Stimulated activated CD4-positive, alpha-beta T cell treated with anti-CD3 and anti-CD28 coated beads, Interleukin-15, amount 100 ng/mL, for 48 hours (primary cell): ENCODE results near the gene ERICH6B.

ENCODE experiments used
- DNase-seq, 2 donors: peaks; one replicate each; pipeline ENCODE4 v3.0.0-alpha.2; 2020; ENCODE audit warnings: low read depth in 2 of 2

Gene ERICH6B

DNA sequence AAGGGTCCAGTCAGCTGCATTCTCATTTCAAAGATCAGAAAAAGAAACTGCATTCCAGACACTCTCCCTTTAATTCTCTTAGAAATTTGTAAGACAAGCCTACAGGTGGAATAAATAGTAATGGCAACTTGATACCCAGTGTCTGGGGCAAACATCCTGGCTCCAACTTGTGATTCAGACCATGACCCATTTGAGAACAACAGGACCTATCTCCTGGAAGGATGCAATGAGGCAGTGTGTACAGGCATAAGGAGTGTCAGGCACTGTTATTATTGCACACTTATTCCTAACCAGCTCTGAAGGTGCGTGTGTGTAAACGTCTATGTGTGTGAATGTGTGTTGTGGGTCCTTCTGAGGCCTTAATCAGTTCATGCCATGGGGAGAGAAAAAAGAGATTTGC is 13.9 kb downstream of the ERICH6B start:
- no peak for DNase-seq

DNA sequence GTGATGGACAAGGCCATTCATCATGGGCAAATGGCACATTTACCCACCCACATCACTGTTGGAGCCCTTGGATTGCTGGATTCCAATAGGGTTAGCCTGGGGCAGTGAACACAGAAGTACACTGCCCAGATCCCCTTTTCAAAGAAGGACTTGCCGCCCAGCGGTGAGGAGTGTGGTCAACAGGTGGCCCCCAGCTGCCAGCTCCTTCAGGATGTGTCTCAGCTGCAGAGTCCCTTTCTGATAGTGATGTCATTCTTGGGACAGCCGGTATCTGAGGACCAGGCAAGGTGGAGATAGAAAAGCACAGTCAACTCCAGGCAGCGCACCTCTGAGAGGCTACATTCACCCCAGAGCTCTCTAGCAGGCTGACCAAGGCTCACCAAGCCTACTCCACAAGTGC is 16.9 kb downstream of the ERICH6B start:
- no peak for DNase-seq

DNA sequence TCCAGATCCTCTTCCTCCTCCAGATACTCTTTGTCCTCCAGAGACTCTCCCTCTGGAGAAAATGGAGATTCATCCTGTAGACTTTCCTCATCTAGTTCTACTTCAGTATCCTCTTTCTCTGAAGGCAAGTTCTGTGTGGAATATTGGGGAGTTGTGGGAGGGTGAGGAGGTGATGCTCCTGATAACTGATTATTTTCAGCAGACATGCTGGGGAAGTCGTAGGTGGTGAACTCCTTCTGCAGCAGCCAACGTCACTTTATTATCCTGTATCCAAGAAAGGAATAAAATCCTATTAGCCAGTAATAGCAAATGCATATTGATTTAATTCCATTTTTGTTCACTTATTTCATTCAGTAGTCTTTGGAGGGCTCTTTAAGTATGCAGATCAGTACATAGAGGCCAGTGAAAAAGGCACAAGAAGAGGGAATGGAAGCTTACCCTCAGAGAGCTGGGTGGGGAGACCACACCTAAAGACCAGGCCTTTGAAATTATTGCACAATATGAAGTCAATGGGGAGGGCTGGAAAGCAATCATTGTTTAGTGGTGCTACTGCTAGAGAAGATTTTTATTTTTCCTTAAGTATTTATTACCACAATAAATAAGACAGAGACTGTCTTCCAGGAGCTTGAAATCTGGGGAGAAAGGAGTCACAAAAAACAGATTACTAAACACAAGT is 18.6 kb downstream of the ERICH6B start:
- DNase-seq, result no peak

DNA sequence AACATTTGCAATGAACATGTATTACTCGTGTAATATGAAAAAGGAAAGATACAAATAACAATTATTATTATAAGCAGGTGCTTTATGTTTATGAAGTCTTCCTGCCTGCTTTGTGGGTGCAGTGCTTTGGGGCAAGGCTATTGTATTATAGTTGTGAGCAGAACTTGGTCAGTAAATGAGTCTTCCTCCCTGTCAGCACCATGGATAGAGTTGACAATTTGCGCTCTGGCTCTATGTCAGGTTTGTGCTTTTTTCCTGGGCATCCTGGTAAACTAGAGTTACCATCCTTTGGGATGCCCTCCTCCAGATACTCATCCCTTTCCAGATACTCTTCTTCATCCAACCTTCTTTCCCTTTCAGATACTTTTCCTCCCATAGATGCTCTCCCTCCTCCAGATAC is 19.6 kb downstream of the ERICH6B start:
- no peak for DNase-seq

DNA sequence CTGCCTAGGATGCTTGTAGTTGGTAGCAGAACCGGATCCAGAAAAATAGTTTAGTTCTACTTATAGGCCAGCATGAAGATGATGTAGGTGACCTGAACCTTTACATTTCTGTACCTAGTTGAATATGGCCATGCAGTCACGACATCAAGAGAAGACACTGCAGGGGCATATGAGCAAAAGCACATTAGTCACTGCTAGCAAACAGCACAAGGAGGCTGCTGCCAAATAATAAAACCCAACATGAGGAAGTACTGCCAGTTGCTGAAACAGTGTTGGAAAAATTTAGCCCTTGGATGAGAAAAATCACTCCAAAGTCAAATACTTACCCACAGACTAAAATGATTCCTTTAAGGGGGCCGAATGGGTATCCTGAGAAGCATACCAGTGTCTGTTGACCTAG is 20.8 kb downstream of the ERICH6B start:
- DNase-seq, result no peak

DNA sequence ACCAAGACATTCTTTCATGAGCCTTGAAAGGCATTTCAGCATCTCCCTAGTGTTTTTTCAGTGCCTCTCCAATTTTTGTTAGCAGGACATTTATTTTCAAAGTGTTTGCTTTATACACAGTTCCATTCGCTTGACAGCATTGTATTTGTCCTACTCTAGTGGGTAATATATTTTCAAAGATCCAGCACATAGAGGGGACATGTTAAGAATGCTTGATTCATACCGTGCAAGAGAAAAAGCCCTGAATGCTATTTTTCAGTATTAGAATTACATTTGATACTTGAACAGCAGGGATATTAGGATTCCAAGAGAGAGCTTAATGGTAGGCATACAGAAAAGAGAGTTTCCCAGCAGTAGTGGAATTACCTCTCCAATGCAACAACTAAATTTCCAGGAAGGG is 21.3 kb downstream of the ERICH6B start:
- no peak for DNase-seq

DNA sequence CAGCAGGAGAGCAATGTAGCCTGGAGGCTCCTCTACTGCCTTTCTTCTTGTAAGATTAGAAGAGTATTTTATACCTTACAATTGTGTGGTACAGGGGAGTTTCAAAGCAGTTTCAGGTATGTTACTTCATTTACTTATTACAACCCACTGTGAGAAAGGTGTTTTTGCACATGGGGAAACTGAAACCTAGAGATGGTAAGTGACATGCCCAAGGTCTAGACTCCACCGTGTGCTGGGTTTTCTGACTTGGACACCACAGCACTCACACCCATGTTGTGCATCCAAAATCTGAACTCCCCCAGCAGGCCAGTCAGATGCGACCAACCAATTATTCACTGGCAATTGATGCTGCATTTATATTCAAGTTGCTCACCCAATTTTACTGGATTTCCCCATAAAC is 22.8 kb downstream of the ERICH6B start:
- no peak for DNase-seq

DNA sequence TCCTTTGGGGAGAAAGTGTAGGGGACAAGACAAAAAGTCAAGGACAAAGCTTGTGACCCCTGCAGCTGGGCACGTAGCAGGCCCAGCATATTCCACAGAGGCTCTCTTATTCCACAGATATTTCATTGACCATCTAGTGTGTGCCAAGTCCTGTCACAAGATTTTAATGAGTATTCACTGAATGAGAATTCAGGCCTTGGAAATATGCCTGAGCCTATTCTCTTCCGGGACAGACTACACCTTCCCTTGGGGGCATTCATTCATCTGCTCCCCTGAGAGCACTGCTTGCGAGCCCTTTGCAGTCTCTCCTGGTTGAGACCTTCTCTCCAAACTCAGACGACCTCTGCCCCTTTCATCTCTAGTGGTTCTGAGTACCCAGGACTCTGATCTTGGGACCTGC is 25.5 kb downstream of the ERICH6B start:
- DNase-seq, result no peak

DNA sequence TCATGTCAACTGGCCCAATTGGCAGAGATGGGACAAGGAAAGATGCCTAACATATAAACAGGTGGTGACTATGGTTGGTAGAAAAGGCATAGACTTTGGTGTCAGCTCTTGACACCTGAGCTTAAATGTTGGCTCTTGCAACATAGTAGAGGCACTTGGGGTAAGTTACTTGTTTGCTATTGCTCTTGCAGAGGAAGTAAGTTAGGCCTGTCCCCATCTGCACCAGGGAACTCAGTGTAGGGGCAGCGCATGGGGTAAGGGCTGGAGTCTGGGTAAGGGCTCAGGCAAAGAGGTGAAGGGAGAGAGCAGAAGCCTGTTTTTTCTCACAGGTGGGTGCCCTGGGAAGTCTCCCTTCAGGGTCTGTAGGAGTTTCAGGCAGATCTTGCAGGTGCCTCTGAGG is 27.6 kb downstream of the ERICH6B start:
- DNase-seq, result no peak

DNA sequence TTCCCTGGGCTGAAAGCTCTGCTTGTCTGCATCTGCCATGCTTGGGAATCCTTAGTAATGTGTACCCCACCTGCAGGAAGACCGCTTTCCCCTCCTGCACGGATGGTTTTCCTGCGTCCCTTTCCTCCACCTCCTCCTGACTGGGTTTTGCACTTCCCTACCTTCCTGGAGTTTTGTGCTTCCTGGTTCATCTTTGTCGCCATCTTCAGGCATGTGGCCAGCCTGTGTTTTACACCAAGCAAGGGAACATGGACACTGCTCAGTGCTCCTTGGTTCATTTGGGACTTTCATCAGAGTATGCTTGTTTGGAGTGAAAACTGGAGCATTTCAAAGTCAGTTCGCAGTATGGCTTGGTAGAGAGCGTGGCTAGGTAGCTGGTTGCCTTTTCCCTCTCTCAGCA is 30.7 kb downstream of the ERICH6B start:
- DNase-seq, result no peak

DNA sequence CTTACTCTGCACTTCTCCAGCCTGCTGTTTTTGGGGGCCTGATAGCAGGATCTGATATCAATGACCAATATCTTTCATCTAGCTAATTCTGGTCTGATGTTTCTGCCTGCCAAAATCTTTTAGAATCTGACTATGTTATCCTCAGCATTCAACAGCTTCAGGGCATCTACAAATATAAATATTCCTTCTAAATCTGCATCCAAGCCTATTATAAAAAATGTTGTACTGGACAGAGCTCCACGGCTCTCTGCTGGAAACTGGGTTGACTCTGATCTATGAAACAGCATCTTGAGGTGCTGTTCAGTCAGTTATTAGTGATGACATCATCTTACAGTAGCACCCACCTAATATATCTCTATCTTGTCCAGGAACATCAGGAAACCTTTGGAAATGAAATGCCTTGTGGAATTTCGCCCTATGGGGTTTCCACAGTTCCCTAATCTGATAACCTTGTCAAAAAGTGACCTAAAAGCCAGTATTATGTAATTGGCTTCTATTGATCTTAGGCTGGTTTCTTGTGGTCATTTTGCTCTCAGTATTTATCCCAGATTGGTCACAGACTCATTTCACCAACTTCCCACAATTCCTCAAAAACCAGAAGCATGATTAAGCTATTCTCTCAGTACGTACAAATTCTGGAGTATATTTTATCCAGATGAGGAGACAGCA is 33.0 kb downstream of the ERICH6B start:
- no peak for DNase-seq

DNA sequence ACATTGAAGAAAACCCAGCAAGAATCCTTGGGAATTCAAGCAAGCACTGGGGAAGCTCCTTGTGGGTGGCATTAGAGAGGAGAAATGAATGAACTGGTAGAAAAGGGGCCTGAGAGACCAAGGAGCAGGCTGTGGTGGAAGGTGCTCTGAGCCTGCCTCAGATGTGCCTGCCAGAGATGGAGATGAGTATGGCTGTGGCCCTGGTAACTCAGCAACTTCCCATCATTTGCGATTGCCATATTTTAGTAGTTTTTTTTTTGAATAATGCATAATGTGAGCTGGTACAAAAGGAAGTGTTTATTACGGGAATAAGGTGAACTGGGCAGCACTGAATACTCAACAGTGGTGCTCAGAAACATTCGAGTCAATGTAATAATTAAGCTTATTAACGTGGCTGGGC is 39.1 kb downstream of the ERICH6B start:
- DNase-seq, result no peak

DNA sequence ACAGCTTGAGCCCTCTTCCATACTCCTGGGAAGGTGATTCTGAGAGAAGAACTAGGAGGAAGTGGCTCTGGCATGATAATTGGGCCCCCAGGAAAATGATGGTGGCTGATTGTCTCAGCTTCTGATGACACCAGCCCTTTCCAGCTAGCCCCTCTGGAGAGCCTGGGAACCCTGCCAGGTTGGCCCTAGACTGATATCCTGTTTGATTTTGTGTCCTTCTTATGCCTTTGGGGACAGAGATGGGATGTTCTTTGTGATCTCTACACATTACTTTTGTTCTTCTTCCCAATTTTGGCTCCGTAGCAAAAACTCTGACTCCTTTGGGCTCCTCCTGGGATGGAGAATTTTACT is 39.7 kb downstream of the ERICH6B start:
- DNase-seq, result no peak

DNA sequence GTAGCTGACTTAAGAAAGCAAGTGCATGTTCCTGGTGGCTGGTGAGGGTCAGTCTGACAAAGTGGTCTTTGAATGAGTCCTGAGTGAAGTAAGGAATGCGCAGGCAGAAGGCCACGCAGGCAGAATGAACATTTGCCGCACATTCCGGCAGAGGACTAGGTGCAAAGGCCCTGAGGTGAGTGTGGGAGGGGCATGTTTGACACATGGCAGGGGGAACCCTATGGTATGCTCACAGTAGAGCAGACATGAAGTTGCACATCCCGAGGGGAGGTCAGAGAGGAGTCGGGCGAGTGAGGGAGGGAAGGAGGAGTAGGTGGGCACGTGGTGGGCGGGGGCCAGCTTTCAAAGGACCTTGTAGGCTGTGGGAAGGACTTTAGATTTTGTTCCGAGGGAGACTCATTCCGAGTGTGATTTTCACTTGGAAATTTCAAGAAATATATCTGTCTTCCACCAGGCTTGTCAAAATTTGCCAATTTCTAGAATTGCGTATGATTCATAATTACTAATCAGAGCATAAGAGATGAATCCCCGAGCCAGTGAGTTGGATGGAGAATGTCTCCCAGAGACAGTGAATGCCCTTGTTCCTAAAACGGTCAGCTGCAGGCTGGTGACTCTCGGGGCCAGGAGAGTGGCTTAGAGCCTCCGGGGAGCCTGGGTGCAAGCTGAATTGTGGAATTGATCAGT is 40.3 kb downstream of the ERICH6B start:
- DNase-seq, result no peak

DNA sequence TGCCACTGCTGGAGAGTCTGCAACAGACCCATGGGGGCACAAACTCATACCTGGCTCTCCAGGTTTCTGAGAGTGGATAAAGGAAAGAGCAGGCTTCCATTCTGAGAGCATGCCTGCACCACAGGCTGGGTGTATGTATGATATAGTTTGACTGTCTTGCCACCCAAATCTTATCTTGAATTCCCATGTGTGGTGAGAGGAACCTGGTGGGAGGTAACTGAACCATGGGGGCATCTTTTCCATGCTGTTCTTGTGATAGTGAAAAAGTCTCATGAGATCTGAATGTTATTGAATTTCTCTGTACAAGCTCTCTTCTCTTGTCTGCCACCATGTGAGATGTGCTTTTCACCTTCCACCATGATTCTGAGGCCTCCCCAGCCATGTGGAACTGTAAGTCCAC is 50.2 kb downstream of the ERICH6B start:
- no peak for DNase-seq

DNA sequence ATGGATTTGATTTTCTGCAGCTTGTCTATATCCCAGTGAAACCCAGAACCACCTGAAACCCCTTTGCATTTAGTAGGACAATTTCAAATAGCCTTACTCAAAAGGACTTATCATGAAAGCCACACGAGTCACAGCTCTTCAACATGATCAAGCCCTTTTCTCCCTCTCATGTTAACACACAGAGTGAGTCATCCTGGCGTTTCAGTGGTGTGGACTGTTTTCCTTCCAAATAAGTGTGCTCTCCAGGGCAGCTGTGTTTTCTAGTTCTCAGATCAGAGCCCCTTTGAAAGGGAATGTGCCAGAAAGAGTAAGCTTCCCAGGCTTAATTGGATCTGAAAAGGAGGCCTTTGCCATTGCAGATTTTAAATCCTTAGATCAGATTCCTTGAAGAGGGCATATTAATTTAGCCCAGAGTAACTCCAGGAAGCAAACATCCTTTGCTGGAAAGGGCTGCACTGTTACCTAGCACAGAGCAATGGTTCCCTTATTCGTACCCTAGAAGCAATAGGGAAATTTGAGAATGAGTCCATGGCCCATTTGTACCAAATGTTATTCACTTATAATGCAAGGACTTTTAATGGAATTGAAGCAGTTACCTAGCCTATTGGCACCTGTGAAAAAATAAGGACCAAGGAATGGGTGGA is 51.3 kb downstream of the ERICH6B start:
- DNase-seq, result peak in 1 of 2 donors; percentile 7

DNA sequence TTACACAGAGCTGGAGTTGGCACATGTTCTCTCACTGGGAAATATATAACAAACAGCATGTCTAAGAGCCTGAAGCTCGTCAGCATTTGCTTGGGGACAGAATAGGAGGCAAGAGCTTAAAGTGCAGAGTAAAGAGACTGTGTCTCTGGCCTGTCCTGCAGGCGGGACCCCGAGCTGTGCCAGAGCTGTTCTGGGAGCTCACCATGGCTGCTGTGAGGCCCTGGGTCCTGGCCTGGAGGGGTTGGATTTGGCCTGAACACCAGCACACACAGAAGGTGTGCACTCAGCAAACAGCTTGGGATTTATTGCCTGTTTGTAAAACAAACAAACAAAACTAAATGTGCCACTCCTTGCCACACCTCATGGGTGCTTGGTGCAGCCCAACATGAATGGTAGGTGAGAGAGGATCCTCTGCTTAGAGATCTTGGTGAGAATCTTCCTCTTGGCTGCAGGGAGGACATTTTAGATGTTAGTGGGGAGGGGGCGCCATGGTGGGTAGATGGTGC is 60.9 kb downstream of the ERICH6B start:
- DNase-seq, result no peak

DNA sequence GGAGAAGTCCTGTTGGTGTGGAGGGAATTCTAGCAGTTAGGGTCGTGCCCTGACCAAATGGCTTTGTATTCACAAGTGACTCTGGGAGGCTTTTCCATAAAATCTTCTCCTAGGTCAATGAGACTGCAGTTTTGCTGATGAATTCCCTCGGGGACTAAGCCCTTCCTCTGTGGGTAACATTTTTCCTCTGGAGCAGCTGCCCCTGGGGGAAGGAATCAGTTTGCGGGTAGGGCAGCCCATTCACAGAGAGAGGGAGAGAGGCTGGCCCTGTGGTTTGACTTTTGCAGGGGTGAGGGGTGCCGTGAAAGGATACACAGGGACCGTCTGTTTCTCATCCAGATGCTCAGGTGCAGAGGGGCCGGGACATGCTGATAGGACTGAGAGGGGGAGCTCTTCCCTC is 67.3 kb downstream of the ERICH6B start:
- DNase-seq, result no peak

DNA sequence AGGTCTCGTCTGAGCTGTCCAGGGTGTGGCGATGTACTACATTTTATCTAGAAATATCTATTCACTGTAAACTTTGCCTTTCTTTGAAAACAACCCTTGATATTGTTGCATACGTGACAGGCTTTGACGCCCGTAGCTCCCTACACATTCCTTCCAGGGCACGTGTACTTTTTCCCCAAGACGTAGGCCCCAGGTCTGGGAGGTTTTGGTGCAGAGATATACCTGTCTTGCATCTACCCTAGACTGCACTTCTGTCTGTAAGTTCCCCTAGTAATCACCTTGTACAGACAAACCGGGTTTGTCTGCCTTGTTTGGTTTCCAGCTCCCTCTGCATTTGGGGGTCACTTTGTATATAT is 69.2 kb downstream of the ERICH6B start:
- no peak for DNase-seq

DNA sequence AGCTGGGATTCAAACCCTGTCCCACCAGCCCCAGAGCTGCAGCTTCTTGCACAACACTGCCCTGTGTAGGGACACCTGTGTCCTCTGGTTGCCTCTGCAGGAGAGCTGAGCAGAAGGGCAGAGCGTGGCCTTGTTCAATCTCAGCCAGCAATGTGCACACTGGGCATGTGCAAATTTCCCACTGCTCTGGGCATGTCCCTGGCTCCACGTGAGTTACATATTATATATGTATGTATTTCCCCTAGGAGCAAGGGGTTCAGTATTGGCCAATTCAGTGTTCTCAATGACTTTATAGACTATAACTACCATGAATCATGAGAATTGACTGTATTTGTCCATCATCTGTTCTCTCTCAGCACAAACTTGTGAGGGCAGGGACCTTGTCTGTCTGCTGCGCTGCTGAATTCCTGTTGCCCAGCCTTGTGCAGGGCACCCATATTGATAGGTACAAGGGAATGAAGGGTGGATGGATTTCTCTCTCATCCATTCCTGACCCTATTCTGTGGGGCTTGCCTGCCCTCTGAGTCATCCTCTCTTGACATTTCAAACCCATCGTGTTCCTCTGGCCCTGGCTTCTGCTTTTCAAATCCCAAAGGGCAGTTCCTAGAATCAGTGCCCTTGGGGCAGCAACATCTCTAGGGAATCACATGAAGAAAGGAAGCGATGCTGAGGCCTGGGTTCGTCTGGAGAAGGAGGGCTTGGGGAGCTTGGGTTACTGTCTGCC is 69.7 kb downstream of the ERICH6B start:
- DNase-seq, result no peak

DNA sequence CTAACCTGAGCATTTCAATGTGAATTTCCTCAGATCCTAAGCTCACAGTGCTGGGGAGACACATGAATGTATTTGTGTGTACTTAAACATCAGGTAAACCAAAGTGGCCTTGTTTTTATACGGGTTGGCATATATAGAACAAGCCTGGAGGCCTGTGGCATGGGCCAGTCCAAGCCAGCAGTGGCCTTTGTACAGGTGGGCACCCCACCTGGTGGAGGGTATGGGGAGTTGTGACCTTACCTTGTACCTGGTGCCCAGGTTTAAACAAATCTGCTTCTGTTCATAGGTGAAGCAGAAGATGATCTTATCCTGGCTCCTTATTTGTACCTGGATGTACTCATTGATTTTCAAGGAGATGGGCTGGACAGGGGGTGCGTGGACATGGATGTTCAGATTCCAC is 71.0 kb downstream of the ERICH6B start:
- DNase-seq, result no peak

DNA sequence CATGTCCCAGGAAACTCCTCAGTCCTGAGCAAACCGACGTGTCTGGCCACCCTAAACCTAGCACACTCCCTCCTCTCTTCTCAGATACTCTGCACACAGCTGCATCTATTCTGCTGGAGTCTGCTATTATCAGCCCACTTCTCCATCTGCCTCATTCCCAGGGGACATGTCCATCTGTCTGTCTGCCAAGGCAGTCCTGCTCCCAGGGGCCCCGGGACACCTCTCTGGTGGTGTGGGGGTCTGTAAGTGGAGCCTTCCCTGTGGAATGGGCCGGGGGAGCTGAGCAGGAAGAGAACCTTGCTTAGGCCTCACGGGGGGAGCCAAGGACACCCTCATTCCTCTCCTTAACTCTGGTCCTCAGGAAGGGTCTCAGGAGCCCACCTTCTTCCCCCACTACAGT is 72.7 kb downstream of the ERICH6B start:
- no peak for DNase-seq
